Spinal cord (tissue), 10 donors: ENCODE results near the gene ARID3C. TPM values are rescaled to one million over a fixed set of nuclear protein-coding genes. Genes with fewer than 3 reads are reported as not detected.

ENCODE experiments used
- DNase-seq, 6 donors: peaks; one replicate each; pipeline versions ENCODE4 v3.0.0 to v3.0.0-alpha.2; 2013 to 2015; ENCODE audit warnings: low spot score in 6 of 6, low read depth in 4 of 6
- H3K27ac ChIP-seq: one replicate; pipeline ENCODE4 v1.5.1; 2013; ENCODE audit warnings: low read depth, low read length, control low read depth
- H3K27me3 ChIP-seq: one replicate; pipeline ENCODE4 v1.6.1; 2013; ENCODE audit warnings: low read length; ENCODE audit not compliant: control insufficient read depth, insufficient read depth
- H3K36me3 ChIP-seq: one replicate; pipeline ENCODE4 v1.6.1; 2013; ENCODE audit warnings: low read length; ENCODE audit not compliant: control insufficient read depth, insufficient read depth
- H3K4me1 ChIP-seq: one replicate; pipeline ENCODE4 v1.6.1; 2013; ENCODE audit warnings: low read length; ENCODE audit not compliant: control insufficient read depth, insufficient read depth
- H3K4me3 ChIP-seq: one replicate; pipeline ENCODE4 v1.5.1; 2013; ENCODE audit warnings: low read depth, low read length, control low read depth
- H3K9me3 ChIP-seq: one replicate; pipeline ENCODE4 v1.6.1; 2013; ENCODE audit warnings: low read length; ENCODE audit not compliant: control insufficient read depth, insufficient read depth
- WGBS: methylation state at CpG from one replicate; pipeline ENCODE4 v1.1.5; 2013; ENCODE audit warnings: missing lambda C conversion rate; ENCODE audit not compliant: insufficient coverage; 5-methylcytosine and 5-hydroxymethylcytosine counted together
- polyA plus RNA-seq, 2 donors: library from polyadenylated mRNA; unstranded; fragments of 120-200 nt; gene quantifications; one replicate each; pipeline ENCODE4 v1.2.1, GENCODE V29; 2013; ENCODE audit not compliant: insufficient read length in 2 of 2
- total RNA-seq, 2 donors: library from RNA; depleted of rRNA in 1 of 2; stranded (reverse); fragments of 120-200 nt in 1 of 2; fragments of >200 nt in 1 of 2; gene quantifications; one replicate each; pipeline versions ENCODE4 v1.2.3 to v1.2.4, GENCODE V29; 2013 to 2014
- donor health status: healthy.

The ARID3C gene
- total and polyA plus RNA-seq, 4 donors: 0.33 to 1.1 (median 0.63) TPM

GRCh38 chr9:34664281-34665066 is 35.6 kb upstream of the ARID3C start:
- peaks cover 12% of the 10 kb centered on the region for H3K36me3 ChIP-seq
- H3K4me1 ChIP-seq: peaks cover 23% of the 10 kb centered on the region
- H3K9me3 ChIP-seq: no peaks in the 10 kb centered on the region
- 3% methylated on average over 14 of the region's 18 CpGs for WGBS
- H3K27me3 ChIP-seq: no peaks in the 10 kb centered on the region
- DNase-seq: peak in 3 of 6 donors; percentile 42 to 84 (median 73)
- peak overlapping the region; percentile 98 for H3K4me3 ChIP-seq
- peak overlapping the region; percentile 91 for H3K27ac ChIP-seq

- no peak overlapping the region for H3K4me3 ChIP-seq
- no peak overlapping the region for H3K27ac ChIP-seq
- no peaks in the 10 kb centered on the region for H3K27me3 ChIP-seq
Measured at GRCh38 chr9:34663303-34663605, 34.4 kb upstream of the ARID3C start.

GRCh38 chr9:34662526-34663302 is 33.8 kb upstream of the ARID3C start, which contains the start of gene CCL27:
Gene CCL27, minus strand, starts transcription at chr9:34662657. Its CDS starts 24 bp downstream, at chr9:34662633.
- no CpG with 5 or more reads among the region's 4 CpGs for WGBS
- Histone ChIP-seq H3K27ac (no peak within 1 kb of the TSS), H3K4me3 (no peak within 1 kb of the TSS), H3K36me3 (peaks cover 15% of the 10 kb centered on the region), H3K27me3 (no peaks in the 10 kb centered on the region), H3K4me1 (peaks cover 23% of the 10 kb centered on the region), H3K9me3 (no peaks in the 10 kb centered on the region)
- DNase-seq: no peak

More at GRCh38 chr9:34663303-34663605, 34.4 kb upstream of the ARID3C start:
- Histone ChIP-seq H3K4me1 (peaks cover 23% of the 10 kb centered on the region), H3K36me3 (peaks cover 15% of the 10 kb centered on the region), H3K9me3 (no peaks in the 10 kb centered on the region)
- no peak for DNase-seq

GRCh38 chr9:34659592-34660253 is 30.9 kb upstream of the ARID3C start:
- Histone ChIP-seq H3K27me3 (no peaks in the 10 kb centered on the region), H3K4me3 (no peak overlapping the region), H3K9me3 (no peaks in the 10 kb centered on the region), H3K36me3 (peaks cover 15% of the 10 kb centered on the region), H3K27ac (no peak overlapping the region), H3K4me1 (peaks cover 18% of the 10 kb centered on the region)
- DNase-seq: no peak
- WGBS: 91% methylated on average over 8 of the region's 8 CpGs

GRCh38 chr9:34658461-34658860 is 29.6 kb upstream of the ARID3C start:
- no peak overlapping the region for H3K4me3 ChIP-seq
- H3K9me3 ChIP-seq: no peaks in the 10 kb centered on the region
- H3K36me3 ChIP-seq: peaks cover 15% of the 10 kb centered on the region
- H3K27ac ChIP-seq: no peak overlapping the region
- no peaks in the 10 kb centered on the region for H3K27me3 ChIP-seq
- 95% methylated on average over 14 of the region's 14 CpGs for WGBS
- peaks cover 24% of the 10 kb centered on the region for H3K4me1 ChIP-seq
- no peak for DNase-seq

GRCh38 chr9:34656992-34657391 is 28.1 kb upstream of the ARID3C start:
- no peaks in the 10 kb centered on the region for H3K27me3 ChIP-seq
- no CpG with 5 or more reads among the region's 5 CpGs for WGBS
- no peaks in the 10 kb centered on the region for H3K9me3 ChIP-seq
- H3K4me3 ChIP-seq: no peak overlapping the region
- H3K27ac ChIP-seq: no peak overlapping the region
- peaks cover 15% of the 10 kb centered on the region for H3K36me3 ChIP-seq
- no peak for DNase-seq
- peaks cover 38% of the 10 kb centered on the region for H3K4me1 ChIP-seq

- DNase-seq: no peak
- H3K4me3 ChIP-seq: no peak overlapping the region
- peaks cover 53% of the 10 kb centered on the region for H3K4me1 ChIP-seq
- no peaks in the 10 kb centered on the region for H3K27me3 ChIP-seq
- WGBS: 63% methylated on average over 5 of the region's 5 CpGs
- peaks cover 16% of the 10 kb centered on the region for H3K36me3 ChIP-seq
- peak overlapping the region; percentile 79 for H3K27ac ChIP-seq
- H3K9me3 ChIP-seq: no peaks in the 10 kb centered on the region
Measured at GRCh38 chr9:34655394-34655793, 26.5 kb upstream of the ARID3C start.

GRCh38 chr9:34654323-34655051 is 25.6 kb upstream of the ARID3C start:
- Histone ChIP-seq H3K9me3 (no peaks in the 10 kb centered on the region), H3K4me1 (peaks cover 62% of the 10 kb centered on the region), H3K27me3 (no peaks in the 10 kb centered on the region), H3K36me3 (peaks cover 16% of the 10 kb centered on the region), H3K27ac (peak overlapping the region; percentile 79), H3K4me3 (no peak overlapping the region)
- peak in 3 of 6 donors; percentile 63 to 95 (median 89) for DNase-seq
- 23% methylated on average over 4 of the region's 11 CpGs for WGBS
